ENCODE results near the gene ABTB2.

Gene ABTB2

GRCh38 chr11:34346551-34346950 is 11.3 kb downstream of the ABTB2 start:
- H3K27ac ChIP-seq (ENCODE audit: low read depth, low read length), result no peak overlapping the region
- H3K9ac ChIP-seq (ENCODE audit: low read length), result no peak overlapping the region
- no peaks in the 10 kb centered on the region for H3K27me3 ChIP-seq (ENCODE audit: control insufficient read depth, insufficient read depth, low read length)
- H3K36me3 ChIP-seq (ENCODE audit: control insufficient read depth, insufficient read depth, low read length), result no peaks in the 10 kb centered on the region
- no peak overlapping the region for H3K4me3 ChIP-seq (ENCODE audit: low read length)
- H3K4me1 ChIP-seq (ENCODE audit: control insufficient read depth, insufficient read depth, low read length), result peaks cover 28% of the 10 kb centered on the region

GRCh38 chr11:34345991-34346480 is 11.8 kb downstream of the ABTB2 start:
- Histone ChIP-seq H3K27ac (ENCODE audit: low read depth, low read length) (no peak overlapping the region), H3K4me3 (ENCODE audit: low read length) (no peak overlapping the region), H3K9ac (ENCODE audit: low read length) (no peak overlapping the region)

GRCh38 chr11:34345540-34345876 is 12.3 kb downstream of the ABTB2 start:
- Histone ChIP-seq H3K27me3 (ENCODE audit: control insufficient read depth, insufficient read depth, low read length) (no peaks in the 10 kb centered on the region), H3K4me1 (ENCODE audit: control insufficient read depth, insufficient read depth, low read length) (peaks cover 28% of the 10 kb centered on the region), H3K36me3 (ENCODE audit: control insufficient read depth, insufficient read depth, low read length) (no peaks in the 10 kb centered on the region), H3K27ac (ENCODE audit: low read depth, low read length) (no peak overlapping the region), H3K9ac (ENCODE audit: low read length) (no peak overlapping the region), H3K4me3 (ENCODE audit: low read length) (no peak overlapping the region)

More at GRCh38 chr11:34345991-34346480, 11.8 kb downstream of the ABTB2 start:
- no peaks in the 10 kb centered on the region for H3K27me3 ChIP-seq (ENCODE audit: control insufficient read depth, insufficient read depth, low read length)
- H3K4me1 ChIP-seq (ENCODE audit: control insufficient read depth, insufficient read depth, low read length), result peaks cover 28% of the 10 kb centered on the region
- no peaks in the 10 kb centered on the region for H3K36me3 ChIP-seq (ENCODE audit: control insufficient read depth, insufficient read depth, low read length)

GRCh38 chr11:34344768-34345539 is 12.9 kb downstream of the ABTB2 start:
- no peak overlapping the region for H3K4me3 ChIP-seq (ENCODE audit: low read length)
- no peaks in the 10 kb centered on the region for H3K36me3 ChIP-seq (ENCODE audit: control insufficient read depth, insufficient read depth, low read length)
- no peak overlapping the region for H3K9ac ChIP-seq (ENCODE audit: low read length)
- peaks cover 28% of the 10 kb centered on the region for H3K4me1 ChIP-seq (ENCODE audit: control insufficient read depth, insufficient read depth, low read length)
- H3K27ac ChIP-seq (ENCODE audit: low read depth, low read length), result no peak overlapping the region
- no peaks in the 10 kb centered on the region for H3K27me3 ChIP-seq (ENCODE audit: control insufficient read depth, insufficient read depth, low read length)

GRCh38 chr11:34344410-34344767 is 13.4 kb downstream of the ABTB2 start:
- Histone ChIP-seq H3K27ac (ENCODE audit: low read depth, low read length) (no peak overlapping the region), H3K9ac (ENCODE audit: low read length) (no peak overlapping the region), H3K36me3 (ENCODE audit: control insufficient read depth, insufficient read depth, low read length) (no peaks in the 10 kb centered on the region), H3K4me1 (ENCODE audit: control insufficient read depth, insufficient read depth, low read length) (peaks cover 28% of the 10 kb centered on the region), H3K4me3 (ENCODE audit: low read length) (no peak overlapping the region), H3K27me3 (ENCODE audit: control insufficient read depth, insufficient read depth, low read length) (no peaks in the 10 kb centered on the region)

- H3K27ac ChIP-seq (ENCODE audit: low read depth, low read length), result no peak overlapping the region
- no peak overlapping the region for H3K9ac ChIP-seq (ENCODE audit: low read length)
- no peaks in the 10 kb centered on the region for H3K27me3 ChIP-seq (ENCODE audit: control insufficient read depth, insufficient read depth, low read length)
- peaks cover 28% of the 10 kb centered on the region for H3K4me1 ChIP-seq (ENCODE audit: control insufficient read depth, insufficient read depth, low read length)
- no peak overlapping the region for H3K4me3 ChIP-seq (ENCODE audit: low read length)
- no peaks in the 10 kb centered on the region for H3K36me3 ChIP-seq (ENCODE audit: control insufficient read depth, insufficient read depth, low read length)
Measured at GRCh38 chr11:34343686-34344085, 14.1 kb downstream of the ABTB2 start.

DNA sequence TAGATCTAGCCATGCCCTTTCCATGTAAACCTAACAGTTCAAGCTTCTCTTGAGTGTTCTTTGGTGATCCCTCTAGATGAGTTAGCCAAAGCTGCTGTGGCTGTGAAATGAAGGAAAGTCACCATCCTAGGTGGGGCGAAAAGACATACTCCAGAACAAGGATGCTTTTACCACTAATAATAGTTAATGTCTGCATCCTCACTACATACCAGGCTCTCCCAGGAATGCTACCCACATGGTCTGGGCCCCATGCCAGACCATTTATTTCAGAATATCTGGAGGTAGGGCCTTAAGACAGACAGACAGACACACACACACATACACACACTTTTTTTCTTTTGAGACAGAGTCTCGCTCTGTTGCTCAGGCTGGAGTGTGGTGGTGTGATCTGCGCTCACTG is 14.7 kb downstream of the ABTB2 start:
- H3K4me1 ChIP-seq (ENCODE audit: control insufficient read depth, insufficient read depth, low read length), result peaks cover 28% of the 10 kb centered on the region
- no peak overlapping the region for H3K27ac ChIP-seq (ENCODE audit: low read depth, low read length)
- no peaks in the 10 kb centered on the region for H3K36me3 ChIP-seq (ENCODE audit: control insufficient read depth, insufficient read depth, low read length)

GRCh38 chr11:34341931-34342533 is 15.8 kb downstream of the ABTB2 start:
- Histone ChIP-seq H3K4me1 (ENCODE audit: control insufficient read depth, insufficient read depth, low read length) (peaks cover 28% of the 10 kb centered on the region), H3K36me3 (ENCODE audit: control insufficient read depth, insufficient read depth, low read length) (no peaks in the 10 kb centered on the region), H3K9ac (ENCODE audit: low read length) (no peak overlapping the region), H3K4me3 (ENCODE audit: low read length) (no peak overlapping the region), H3K27me3 (ENCODE audit: control insufficient read depth, insufficient read depth, low read length) (no peaks in the 10 kb centered on the region), H3K27ac (ENCODE audit: low read depth, low read length) (no peak overlapping the region)

More for the DNA sequence above, 14.7 kb downstream of the ABTB2 start:
- Histone ChIP-seq H3K9ac (ENCODE audit: low read length) (no peak overlapping the region), H3K4me3 (ENCODE audit: low read length) (no peak overlapping the region), H3K27me3 (ENCODE audit: control insufficient read depth, insufficient read depth, low read length) (no peaks in the 10 kb centered on the region)

- peaks cover 23% of the 10 kb centered on the region for H3K4me1 ChIP-seq (ENCODE audit: control insufficient read depth, insufficient read depth, low read length)
- H3K27me3 ChIP-seq (ENCODE audit: control insufficient read depth, insufficient read depth, low read length), result no peaks in the 10 kb centered on the region
- H3K36me3 ChIP-seq (ENCODE audit: control insufficient read depth, insufficient read depth, low read length), result no peaks in the 10 kb centered on the region
- H3K9ac ChIP-seq (ENCODE audit: low read length), result no peak overlapping the region
- no peak overlapping the region for H3K27ac ChIP-seq (ENCODE audit: low read depth, low read length)
- H3K4me3 ChIP-seq (ENCODE audit: low read length), result no peak overlapping the region
Measured at GRCh38 chr11:34341096-34341495, 16.7 kb downstream of the ABTB2 start.

GRCh38 chr11:34340653-34341052 is 17.2 kb downstream of the ABTB2 start:
- Histone ChIP-seq H3K4me3 (ENCODE audit: low read length) (no peak overlapping the region), H3K27me3 (ENCODE audit: control insufficient read depth, insufficient read depth, low read length) (no peaks in the 10 kb centered on the region), H3K4me1 (ENCODE audit: control insufficient read depth, insufficient read depth, low read length) (peaks cover 18% of the 10 kb centered on the region), H3K27ac (ENCODE audit: low read depth, low read length) (no peak overlapping the region), H3K36me3 (ENCODE audit: control insufficient read depth, insufficient read depth, low read length) (no peaks in the 10 kb centered on the region), H3K9ac (ENCODE audit: low read length) (no peak overlapping the region)

DNA sequence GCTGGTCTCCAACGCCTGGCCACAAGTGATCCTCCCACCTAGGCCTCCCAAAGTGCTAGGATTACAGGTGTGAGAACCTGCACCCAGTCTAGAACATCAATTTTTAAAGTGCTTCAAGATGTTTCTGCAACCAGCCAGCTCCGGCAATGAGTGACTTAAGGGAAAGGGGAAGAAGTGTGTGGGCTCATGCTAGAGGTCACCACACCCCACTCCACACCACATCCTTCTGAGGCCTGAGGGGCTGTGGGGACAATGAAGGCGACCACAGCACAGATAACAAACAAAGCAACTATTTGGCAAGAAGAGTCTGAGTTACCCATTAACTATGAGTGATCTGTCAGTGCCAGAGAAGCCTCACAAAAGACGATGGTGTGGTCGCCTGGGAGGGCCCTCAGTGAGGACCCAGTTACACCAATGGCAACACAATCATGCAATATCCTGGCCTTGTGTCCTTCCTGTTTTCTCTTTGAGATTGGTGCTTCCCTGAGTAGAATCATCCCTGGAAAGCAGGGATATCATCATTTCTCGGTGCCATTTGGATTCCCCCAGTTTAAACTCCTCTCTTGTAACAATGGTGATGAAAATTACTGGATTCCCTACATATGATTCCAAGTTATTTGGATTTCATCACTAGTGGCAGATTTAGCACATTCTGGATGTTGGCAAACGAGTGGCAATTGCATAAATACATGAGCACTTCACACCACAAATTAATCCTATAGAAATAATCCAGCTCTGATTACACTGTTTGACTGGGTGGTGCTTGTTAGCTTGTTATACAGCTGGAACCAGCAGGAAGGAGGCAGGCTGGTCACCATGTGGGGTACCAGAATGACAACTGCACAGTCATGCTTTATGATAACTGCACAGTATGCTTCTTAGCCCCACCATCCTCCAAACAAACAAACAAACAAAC is 18.4 kb downstream of the ABTB2 start:
- Histone ChIP-seq H3K4me1 (ENCODE audit: control insufficient read depth, insufficient read depth, low read length) (peaks cover 13% of the 10 kb centered on the region), H3K27me3 (ENCODE audit: control insufficient read depth, insufficient read depth, low read length) (no peaks in the 10 kb centered on the region), H3K4me3 (ENCODE audit: low read length) (no peak overlapping the region), H3K27ac (ENCODE audit: low read depth, low read length) (no peak overlapping the region), H3K9ac (ENCODE audit: low read length) (no peak overlapping the region), H3K36me3 (ENCODE audit: control insufficient read depth, insufficient read depth, low read length) (no peaks in the 10 kb centered on the region)

DNA sequence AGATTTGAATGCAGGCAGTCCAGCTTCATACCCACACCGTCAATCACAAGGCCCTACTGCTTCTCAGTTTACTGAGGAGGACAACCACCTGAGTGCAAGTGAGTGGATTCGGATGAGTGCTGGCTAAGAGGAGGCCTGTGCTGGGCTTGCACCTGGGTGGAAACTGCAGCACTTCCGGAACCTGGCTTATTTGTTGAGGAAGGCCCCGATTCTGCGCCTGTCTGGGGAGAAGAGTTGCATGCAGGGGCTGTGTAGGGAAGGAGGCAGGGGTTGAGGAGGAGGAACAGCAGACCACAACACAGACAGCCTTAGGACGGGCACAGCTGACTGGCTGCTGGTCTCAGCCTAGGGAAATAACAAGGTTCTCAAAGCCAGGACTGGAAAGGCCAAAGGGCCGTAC is 20.8 kb downstream of the ABTB2 start:
- Histone ChIP-seq H3K9ac (ENCODE audit: low read length) (no peak overlapping the region), H3K36me3 (ENCODE audit: control insufficient read depth, insufficient read depth, low read length) (no peaks in the 10 kb centered on the region), H3K4me1 (ENCODE audit: control insufficient read depth, insufficient read depth, low read length) (peaks cover 4% of the 10 kb centered on the region), H3K27ac (ENCODE audit: low read depth, low read length) (no peak overlapping the region), H3K27me3 (ENCODE audit: control insufficient read depth, insufficient read depth, low read length) (no peaks in the 10 kb centered on the region), H3K4me3 (ENCODE audit: low read length) (no peak overlapping the region)

All from rectal smooth muscle tissue (tissue), 1 donor.